Mesothelial cell of epicardium (in vitro differentiated cells): Measurements from ENCODE around the gene ZRANB1. TPM values are rescaled to one million over a fixed set of nuclear protein-coding genes. Genes with fewer than 3 reads are reported as not detected.

Experiments
- DNase-seq, 2 experiments: peaks; one replicate each; pipeline ENCODE4 v3.0.0; 2021; ENCODE audit warnings: low spot score in 2 of 2; ENCODE audit not compliant: unreplicated experiment in 2 of 2
- H3K27ac Mint-ChIP-seq: 2 replicates; pipeline ENCODE4 v1.8.0; 2021; ENCODE audit warnings: mixed read lengths
- H3K27me3 Mint-ChIP-seq: 2 replicates; pipeline ENCODE4 v1.8.0; 2021; ENCODE audit warnings: low read depth, mixed read lengths
- H3K36me3 Mint-ChIP-seq: 2 replicates; pipeline ENCODE4 v1.8.0; 2021; ENCODE audit warnings: mixed read lengths
- H3K4me1 Mint-ChIP-seq: 2 replicates; pipeline ENCODE4 v1.8.0; 2021; ENCODE audit warnings: mixed read lengths
- H3K4me3 Mint-ChIP-seq: 2 replicates; pipeline ENCODE4 v1.8.0; 2021; ENCODE audit warnings: mild to moderate bottlenecking, moderate library complexity, mixed read lengths
- H3K9me3 Mint-ChIP-seq: 2 replicates; pipeline ENCODE4 v1.8.0; 2021; ENCODE audit warnings: mixed read lengths
- CTCF ChIP-seq: fragments of 200-600 bp; sonication (generic); IDR thresholded peaks from one replicate; pipeline ENCODE4 v1.5.0; 2021; ENCODE audit warnings: antibody characterized with exemption; ENCODE audit not compliant: unreplicated experiment
- total RNA-seq: library from RNA; stranded (reverse); gene quantifications from 3 replicates; pipeline ENCODE4 v1.2.1, GENCODE V29; 2021

Gene ZRANB1
- total RNA-seq, 1 donor from 2014 or later = 30.8 TPM

- Mint-ChIP-seq H3K9me3 (no peaks in the 10 kb centered on the region), H3K4me1 (peaks cover 12% of the 10 kb centered on the region), H3K36me3 (peaks cover 8% of the 10 kb centered on the region), H3K27ac (no peak overlapping the region), H3K4me3 (no peak overlapping the region), H3K27me3 (no peaks in the 10 kb centered on the region)
- no peak for DNase-seq
- TF ChIP-seq CTCF = no peak
These were observed 18.2 kb upstream of the ZRANB1 start for GRCh38 chr10:124923684-124924083.

GRCh38 chr10:124926548-124926947, 15.4 kb upstream of the ZRANB1 start:
- H3K27ac Mint-ChIP-seq = no peak overlapping the region
- no peaks in the 10 kb centered on the region for H3K4me1 Mint-ChIP-seq

GRCh38 chr10:124928087-124928486, 13.8 kb upstream of the ZRANB1 start:
- peaks cover 22% of the 10 kb centered on the region for H3K36me3 Mint-ChIP-seq
- TF ChIP-seq CTCF = no peak
- H3K9me3 Mint-ChIP-seq = peaks cover 5% of the 10 kb centered on the region
- no peaks in the 10 kb centered on the region for H3K4me1 Mint-ChIP-seq
- no peak for DNase-seq
- no peak overlapping the region for H3K27ac Mint-ChIP-seq
- H3K27me3 Mint-ChIP-seq = no peaks in the 10 kb centered on the region
- no peak overlapping the region for H3K4me3 Mint-ChIP-seq

More at GRCh38 chr10:124926548-124926947, 15.4 kb upstream of the ZRANB1 start:
- H3K9me3 Mint-ChIP-seq = no peaks in the 10 kb centered on the region
- H3K4me3 Mint-ChIP-seq = no peak overlapping the region
- peaks cover 14% of the 10 kb centered on the region for H3K36me3 Mint-ChIP-seq
- no peak for TF ChIP-seq CTCF
- H3K27me3 Mint-ChIP-seq = no peaks in the 10 kb centered on the region
- DNase-seq = no peak

- H3K4me1 Mint-ChIP-seq = no peaks in the 10 kb centered on the region
- peaks cover 6% of the 10 kb centered on the region for H3K9me3 Mint-ChIP-seq
- no peak for DNase-seq
- no peak overlapping the region for H3K4me3 Mint-ChIP-seq
- H3K27ac Mint-ChIP-seq = no peak overlapping the region
- H3K36me3 Mint-ChIP-seq = peaks cover 24% of the 10 kb centered on the region
- TF ChIP-seq CTCF = no peak
- no peaks in the 10 kb centered on the region for H3K27me3 Mint-ChIP-seq
These were observed 13.4 kb upstream of the ZRANB1 start for GRCh38 chr10:124928545-124928944.

GRCh38 chr10:124935946-124936345, 6.0 kb upstream of the ZRANB1 start:
- Mint-ChIP-seq H3K4me1 (peaks cover 7% of the 10 kb centered on the region), H3K4me3 (no peak overlapping the region), H3K27ac (no peak overlapping the region), H3K36me3 (peaks cover 11% of the 10 kb centered on the region), H3K9me3 (peaks cover 7% of the 10 kb centered on the region), H3K27me3 (no peaks in the 10 kb centered on the region)
- TF ChIP-seq CTCF = no peak
- DNase-seq = no peak

GRCh38 chr10:124936813-124937212, 5.1 kb upstream of the ZRANB1 start:
- no peak for DNase-seq
- Mint-ChIP-seq H3K27me3 (no peaks in the 10 kb centered on the region), H3K4me3 (no peak overlapping the region), H3K36me3 (peaks cover 9% of the 10 kb centered on the region), H3K27ac (no peak overlapping the region), H3K4me1 (peaks cover 8% of the 10 kb centered on the region), H3K9me3 (peaks cover 5% of the 10 kb centered on the region)
- TF ChIP-seq CTCF = no peak
